Heart left ventricle (tissue), 16 donors: ENCODE results near the gene RPGRIP1. TPM values are rescaled to one million over a fixed set of nuclear protein-coding genes. Genes with fewer than 3 reads are reported as not detected.
"Not testable (repeated sequence)": the region's sequence is repeated elsewhere in the genome, so short reads cannot be mapped to it uniquely, and the experiment has no call there.

ENCODE experiments used
- ATAC-seq, 4 donors: fragments of 200-7000 bp; cut with Tn5 transposase; one replicate each; pipeline ENCODE4 v1.9.1; 2020 to 2022; ENCODE audit warnings: moderate library complexity in 4 of 4, mild to moderate bottlenecking in 3 of 4, moderate number of reproducible peaks in 1 of 4
- DNase-seq, 5 donors: peaks; one replicate each; pipeline ENCODE4 v3.0.0-alpha.2; 2020
- H3K27ac ChIP-seq, 12 donors: fragments of 200-600 bp; sonication (generic) in 4 of 12; one replicate each; pipeline versions ENCODE4 v1.5.0 to v1.8.0; 2016 to 2022; ENCODE audit warnings: mild to moderate bottlenecking in 2 of 12
- H3K27me3 ChIP-seq, 9 donors: fragments of 200-600 bp; sonication (generic) in 2 of 9; one replicate each; pipeline versions ENCODE4 v1.5.1 to v1.8.0; 2016 to 2022; ENCODE audit warnings: mild to moderate bottlenecking in 3 of 9
- H3K36me3 ChIP-seq, 9 donors: fragments of 200-600 bp; sonication (generic) in 2 of 9; one replicate each; pipeline versions ENCODE4 v1.5.0 to v1.8.0; 2018 to 2022; ENCODE audit warnings: mild to moderate bottlenecking in 2 of 9
- H3K4me1 ChIP-seq, 12 donors: fragments of 200-600 bp; sonication (generic) in 4 of 12; one replicate each; pipeline versions ENCODE4 v1.5.0 to v1.8.0; 2016 to 2022; ENCODE audit warnings: mild to moderate bottlenecking in 3 of 12
- H3K4me3 ChIP-seq, 12 donors: fragments of 200-600 bp; sonication (generic) in 4 of 12; one replicate each; pipeline versions ENCODE4 v1.5.0 to v1.8.0; 2017 to 2022; ENCODE audit warnings: mild to moderate bottlenecking in 9 of 12, moderate library complexity in 4 of 12
- H3K9me3 ChIP-seq, 12 donors: fragments of 200-600 bp; sonication (generic) in 4 of 12; one replicate each; pipeline versions ENCODE4 v1.5.0 to v1.8.0; 2016 to 2022; ENCODE audit warnings: mild to moderate bottlenecking in 1 of 12
- POLR2A ChIP-seq, 2 donors: fragments of 450-650 bp; IDR thresholded peaks; one replicate each; pipeline ENCODE4 v1.6.1; 2017; ENCODE audit warnings: antibody characterized with exemption in 2 of 2, mild to moderate bottlenecking in 2 of 2, moderate library complexity in 2 of 2
- WGBS, 4 donors: extraction: QIAGEN DNeasy Blood & Tissue Kit in 2 of 4; methylation state at CpG; one replicate each; pipeline versions ENCODE4 v1.1.5 to v1.1.7; 2013 to 2018; 5-methylcytosine and 5-hydroxymethylcytosine counted together
- intact Hi-C, 10 donors: fragments of 100-400 bp; cut with DNase I; formaldehyde crosslinking; loops; one replicate each; pipeline versions ENCODE4 v1.11.1 to v1.14.2; 2022
- polyA plus RNA-seq, 2 donors: library from polyadenylated mRNA; stranded (reverse); fragments of 200-250 nt; gene quantifications; one replicate each; pipeline ENCODE4 v1.2.3, GENCODE V29; 2013
- total RNA-seq, 9 donors: library from RNA; depleted of rRNA in 2 of 9; stranded (reverse); fragments of >200 nt in 2 of 9; fragmentation: NEBNext Ultra II Directional in 3 of 9; extraction: Animal tissue kit (Norgen Biotek cat#: 25700) in 3 of 9; gene quantifications; one replicate each; pipeline versions ENCODE4 v1.1.0 to v1.2.4, GENCODE V29; 2016 to 2023
- TF ChIP-seq, protein P1 (sequence below), 12 donors: fragments of 200-600 bp; sonication (generic) in 4 of 12; IDR thresholded peaks; one replicate each; pipeline versions ENCODE4 v1.5.0 to v1.8.0; 2018 to 2022; ENCODE audit warnings: antibody characterized with exemption in 12 of 12, mild to moderate bottlenecking in 5 of 12
- donor health status: ischemic (EF 13 %, LVEDD 7.1; RV severe dilation, severe dysfunction).
- donor health status: healthy with polysubstance abuse.
- donor health status: DM: no; HTN: yes; CAD: no.
- donor health status: DM: no; HTN: no; CAD: no.
- donor health status: ischemic (EF 25% LVEDD 6.9; RV normal size, moderate dysfunction).
- donor health status: ischemic (EF 25% LVEDD 5.7; RV mildly dilated, moderate dysfunction).
- donor health status: healthy.
- donor health status: DM: yes; HTN: yes; CAD: no.
- donor health status: ischemic (EF 35%, LVEDD 5.7; RV mildly dilated, moderate dysfunction).
- donor health status: nonischemic (EF 11% LVEDD 7.7; RV severe dilation, severe dysfunction).
- donor health status: DM: yes; HTN: yes; CAD: no.
- donor health status: PGD.
- donor health status: ischemic (EF 29% LVEDD 5.4; RV normal size, mild dysfunction).
- donor health status: nonischemic (EF 23%, LVEDD 6.1; RV moderate dilation, normal function).

RPGRIP1 gene
- total and polyA plus RNA-seq, 11 donors = 0.12 to 0.81 (median 0.33) TPM; not detected in 1

DNA sequence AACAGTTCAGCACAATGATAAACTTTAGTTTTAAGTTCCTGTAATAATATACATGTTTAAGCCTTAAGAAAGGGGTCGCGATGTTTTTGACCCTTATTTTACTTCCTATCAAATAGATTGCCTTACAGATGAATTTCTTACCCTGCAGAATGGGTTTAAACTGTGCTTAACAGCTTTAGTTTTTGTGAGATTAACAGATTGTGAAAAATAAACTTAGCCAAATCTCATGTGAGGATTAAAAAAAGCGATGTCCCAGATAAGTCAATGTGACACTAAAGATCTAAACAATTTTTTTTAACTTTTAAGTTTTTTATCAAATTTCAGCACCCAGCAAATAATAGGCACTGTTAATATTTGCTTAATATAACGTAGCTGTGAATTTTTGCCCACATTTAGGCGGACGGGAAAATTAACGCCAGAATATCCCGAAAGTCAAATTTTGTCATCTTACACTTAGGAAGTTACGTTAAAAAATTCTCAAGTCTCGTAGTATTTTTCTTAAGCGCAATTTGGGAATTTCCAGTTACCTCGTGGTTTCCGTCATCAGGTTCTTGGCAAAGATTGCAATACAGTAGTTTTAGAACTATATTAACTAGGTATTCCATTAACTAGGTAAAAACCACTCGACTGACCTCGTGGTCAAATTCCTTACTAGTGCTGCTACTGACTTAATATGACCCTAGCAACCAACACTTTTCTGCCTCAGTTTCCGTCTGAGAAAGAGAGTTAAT lies 11.8 kb upstream of the RPGRIP1 start:
- H3K36me3 ChIP-seq = peaks cover 0 to 55% (median 37%) of the 10 kb centered on the region in 9 donors
- peaks cover 6 to 65% (median 50%) of the 10 kb centered on the region in 12 donors for H3K4me1 ChIP-seq
- 2% methylated on average over 16 of the region's 16 CpGs for WGBS, 4 donors
- no peak for ATAC-seq
- intact Hi-C loops = loop anchor here in 8 of 10 donors (1.0 to 10.0 kb wide), 9 partner anchors 97 to 244 kb away; partner anchors contain the start of genes SUPT16H (in 6 of the 8), CHD8 (in 1 of the 8) and METTL3 (in 1 of the 8)
- DNase-seq = no peak
- no peaks in the 10 kb centered on the region for H3K9me3 ChIP-seq
- H3K27ac ChIP-seq = peak overlapping the region in 9 of 12 donors; percentile 86 to 98 (median 94)
- peak overlapping the region; percentile 58 to 99 (median 82) for H3K4me3 ChIP-seq
- TF ChIP-seq POLR2A (IDR thresholded peaks at IDR 0.05) = no peak
- TF ChIP-seq, protein P1, sequence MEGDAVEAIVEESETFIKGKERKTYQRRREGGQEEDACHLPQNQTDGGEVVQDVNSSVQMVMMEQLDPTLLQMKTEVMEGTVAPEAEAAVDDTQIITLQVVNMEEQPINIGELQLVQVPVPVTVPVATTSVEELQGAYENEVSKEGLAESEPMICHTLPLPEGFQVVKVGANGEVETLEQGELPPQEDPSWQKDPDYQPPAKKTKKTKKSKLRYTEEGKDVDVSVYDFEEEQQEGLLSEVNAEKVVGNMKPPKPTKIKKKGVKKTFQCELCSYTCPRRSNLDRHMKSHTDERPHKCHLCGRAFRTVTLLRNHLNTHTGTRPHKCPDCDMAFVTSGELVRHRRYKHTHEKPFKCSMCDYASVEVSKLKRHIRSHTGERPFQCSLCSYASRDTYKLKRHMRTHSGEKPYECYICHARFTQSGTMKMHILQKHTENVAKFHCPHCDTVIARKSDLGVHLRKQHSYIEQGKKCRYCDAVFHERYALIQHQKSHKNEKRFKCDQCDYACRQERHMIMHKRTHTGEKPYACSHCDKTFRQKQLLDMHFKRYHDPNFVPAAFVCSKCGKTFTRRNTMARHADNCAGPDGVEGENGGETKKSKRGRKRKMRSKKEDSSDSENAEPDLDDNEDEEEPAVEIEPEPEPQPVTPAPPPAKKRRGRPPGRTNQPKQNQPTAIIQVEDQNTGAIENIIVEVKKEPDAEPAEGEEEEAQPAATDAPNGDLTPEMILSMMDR (IDR thresholded peaks at IDR 0.05) = no peak
- H3K27me3 ChIP-seq = no peaks in the 10 kb centered on the region

DNA sequence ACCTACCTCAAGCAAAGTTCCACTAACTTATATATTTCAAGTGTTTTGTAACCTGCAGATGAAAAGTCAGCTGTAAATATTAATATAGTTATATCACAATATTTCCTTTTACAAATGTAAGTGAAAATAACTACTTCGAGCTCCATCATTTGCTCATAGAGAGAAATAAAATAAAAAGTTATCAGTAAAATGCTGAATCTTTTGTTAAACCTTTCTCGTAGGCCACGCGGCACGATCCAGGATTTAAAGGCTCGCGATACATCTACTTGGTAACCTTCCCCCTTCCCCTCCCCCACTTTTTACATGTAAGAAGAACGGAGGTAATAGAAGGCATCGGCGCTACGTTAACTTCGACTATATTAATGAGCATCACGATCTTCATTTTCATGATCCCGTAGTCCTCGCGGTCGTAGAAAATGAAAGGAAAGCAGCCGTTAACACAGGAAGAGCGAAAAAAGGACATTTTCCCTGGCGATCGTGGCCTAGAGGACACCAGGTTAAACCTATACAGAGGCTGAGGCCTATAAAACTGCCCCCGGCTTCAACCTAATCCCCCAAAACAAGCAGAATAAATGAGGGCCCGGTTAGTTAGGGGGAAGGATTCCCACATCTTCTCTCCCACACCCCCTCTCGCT lies 11.1 kb upstream of the RPGRIP1 start:
- no peak for TF ChIP-seq POLR2A (IDR thresholded peaks at IDR 0.05)
- TF ChIP-seq, protein P1 (IDR thresholded peaks at IDR 0.05) = no peak
- Histone ChIP-seq H3K9me3 (no peaks in the 10 kb centered on the region), H3K27ac (peak overlapping the region; percentile 81 to 98 (median 94)), H3K4me1 (peaks cover 5 to 59% (median 43%) of the 10 kb centered on the region in 12 donors), H3K36me3 (peaks cover 0 to 48% (median 30%) of the 10 kb centered on the region in 9 donors), H3K27me3 (no peaks in the 10 kb centered on the region), H3K4me3 (peak overlapping the region; percentile 58 to 99 (median 82))
- ATAC-seq = peak in 3 of 4 donors; percentile 0 to 21 (median 14)
- peak in 2 of 5 donors; percentile 23 to 32 for DNase-seq
- intact Hi-C loops = loop anchor here in 8 of 10 donors (1.0 to 10.0 kb wide), 10 partner anchors 40 to 244 kb away; partner anchors contain the start of genes SUPT16H (in 6 of the 8), CHD8 (in 1 of the 8) and METTL3 (in 1 of the 8)
- WGBS, 4 donors = 0 to 1% (median 0%) methylated on average over 23 to 24 of the region's 24 CpGs

DNA sequence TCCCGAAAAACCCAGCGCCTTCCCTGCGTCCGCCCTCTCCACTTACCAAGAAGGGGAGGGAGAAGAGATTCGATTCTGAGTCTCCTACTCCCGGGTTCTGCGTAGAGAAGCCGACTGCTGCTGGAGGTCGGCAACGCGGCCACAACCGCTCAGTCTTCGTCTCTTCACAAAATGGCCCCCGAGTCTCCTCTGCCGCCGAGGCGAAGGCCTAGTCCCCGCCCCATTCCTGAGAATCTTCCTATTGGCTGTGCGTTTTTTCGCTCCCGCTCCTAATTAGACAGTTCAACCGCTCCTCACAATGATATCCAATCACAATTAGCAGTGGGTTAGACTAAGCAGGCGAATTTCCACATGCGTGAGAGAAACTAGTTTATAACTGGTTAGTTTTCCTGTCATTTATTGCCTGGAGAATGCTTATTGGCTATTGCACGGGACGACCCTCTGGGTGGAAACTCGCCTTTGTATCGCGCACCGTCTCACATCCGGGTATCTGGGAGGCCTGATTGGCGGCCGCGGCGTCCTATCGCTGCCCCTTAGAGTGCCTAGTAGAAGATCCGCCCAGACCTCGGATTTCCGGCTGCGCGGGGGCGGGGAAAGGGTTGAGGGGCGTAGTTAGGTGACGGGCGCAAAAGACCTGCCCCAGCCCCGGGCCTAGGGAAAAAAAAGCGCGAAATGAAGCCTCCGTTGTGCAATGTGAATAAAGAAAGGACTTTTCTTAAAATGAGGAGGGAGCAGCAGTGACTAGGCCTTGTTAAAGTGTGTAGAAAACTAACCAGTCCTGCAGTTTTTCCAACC lies 10.4 kb upstream of the RPGRIP1 start, which contains the start of gene HNRNPC:
Gene HNRNPC (minus strand): TSS at position 191 of the 795 bp plus-strand sequence. CDS start 35,249 bp downstream, outside the sequence.
- intact Hi-C loops = loop anchor here in 8 of 10 donors (1.0 to 10.0 kb wide), 9 partner anchors 39 to 243 kb away; partner anchors contain the start of genes SUPT16H (in 5 of the 8), CHD8 (in 1 of the 8) and METTL3 (in 1 of the 8)
- Histone ChIP-seq H3K4me3 (peak within 1 kb of the TSS; percentile 58 to 99 (median 82)), H3K9me3 (no peaks in the 10 kb centered on the region), H3K27me3 (no peaks in the 10 kb centered on the region), H3K36me3 (peaks cover 0 to 41% (median 23%) of the 10 kb centered on the region in 9 donors), H3K27ac (peak within 1 kb of the TSS; percentile 81 to 98 (median 94)), H3K4me1 (peaks cover 4 to 51% (median 36%) of the 10 kb centered on the region in 12 donors)
- TF ChIP-seq POLR2A (IDR thresholded peaks at IDR 0.05) = peak in 1 of 2 donors; percentile 88
- TF ChIP-seq, protein P1 (IDR thresholded peaks at IDR 0.05) = no peak
- peak; percentile 97 to 99 (median 98) for ATAC-seq
- 0% methylated on average over 42 to 49 of the region's 49 CpGs for WGBS, 4 donors
- DNase-seq = peak; percentile 100

DNA sequence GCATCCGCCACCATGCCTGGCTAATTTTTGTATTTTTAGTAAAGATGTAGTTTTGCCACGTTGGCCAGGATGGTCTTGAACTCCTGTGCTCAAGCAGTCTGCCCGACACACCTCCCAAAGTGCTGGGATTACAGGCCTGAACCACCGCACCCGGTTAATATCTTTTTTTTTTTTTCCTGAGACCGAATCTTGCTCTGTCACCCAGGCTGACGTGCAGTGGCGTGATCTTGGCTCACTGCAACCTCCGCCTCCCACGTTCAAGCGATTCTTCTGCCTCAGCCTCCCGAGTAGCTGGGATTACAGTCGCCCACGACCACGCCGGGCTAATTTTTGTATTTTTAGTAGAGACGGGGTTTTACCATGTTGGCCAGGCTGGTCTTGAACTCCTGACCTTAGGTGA lies 7.2 kb upstream of the RPGRIP1 start:
- intact Hi-C loops, ATAC-seq, H3K4me3 ChIP-seq, H3K36me3 ChIP-seq, H3K27me3 ChIP-seq, H3K27ac ChIP-seq, H3K9me3 ChIP-seq, DNase-seq: not testable (repeated sequence)
- peaks cover 0 to 19% (median 9%) of the 10 kb centered on the region in 12 donors for H3K4me1 ChIP-seq
- WGBS, 4 donors = 92 to 95% (median 93%) methylated on average over 17 of the region's 17 CpGs
